DMS153 treated with DMSO at 0.1 percent for 48 hours (cell line): Measurements from ENCODE around the gene PDCD10.
A peak's percentile ranks its signal among the peaks of the same experiment; 100 is the strongest.

Experiments
- DNase-seq: peaks from one replicate; lab custom pipeline; 2025; ENCODE audit not compliant: unreplicated experiment; lab: John Stamatoyannopoulos, UW

The PDCD10 gene

GRCh38 chr3:167735233-167736138 is 794 bp upstream of the PDCD10 start, which contains the start of gene SERPINI1:
Gene SERPINI1 (plus strand): TSS chr3:167735721. CDS start chr3:167789129, 53,408 bp downstream.
- peak; percentile 95 for DNase-seq

- DNase-seq = no peak
Observed at GRCh38 chr3:167733961-167734497, 663 bp downstream of the PDCD10 start.

GRCh38 chr3:167732313-167733065 is 2.2 kb downstream of the PDCD10 start:
- no peak for DNase-seq

GRCh38 chr3:167731393-167731792 is 3.3 kb downstream of the PDCD10 start:
- no peak for DNase-seq

- no peak for DNase-seq
Observed at GRCh38 chr3:167729591-167729990, 5.1 kb downstream of the PDCD10 start.

- DNase-seq = no peak
Observed at GRCh38 chr3:167728632-167729323, 5.9 kb downstream of the PDCD10 start.

GRCh38 chr3:167728176-167728575 is 6.5 kb downstream of the PDCD10 start:
- no peak for DNase-seq

- no peak for DNase-seq
Observed at GRCh38 chr3:167723872-167724271, 10.8 kb downstream of the PDCD10 start.

- no peak for DNase-seq
Observed at GRCh38 chr3:167723025-167723512, 11.6 kb downstream of the PDCD10 start.

- no peak for DNase-seq
Observed at GRCh38 chr3:167718582-167718981, 16.1 kb downstream of the PDCD10 start.

- no peak for DNase-seq
Observed at GRCh38 chr3:167716920-167717319, 17.8 kb downstream of the PDCD10 start.

GRCh38 chr3:167714871-167715270 is 19.8 kb downstream of the PDCD10 start:
- no peak for DNase-seq

- DNase-seq = no peak
Observed at GRCh38 chr3:167712445-167712844, 22.2 kb downstream of the PDCD10 start.

GRCh38 chr3:167711439-167711838 is 23.3 kb downstream of the PDCD10 start:
- DNase-seq = no peak

GRCh38 chr3:167710552-167710951 is 24.1 kb downstream of the PDCD10 start:
- no peak for DNase-seq

- DNase-seq = no peak
Observed at GRCh38 chr3:167709690-167710089, 25.0 kb downstream of the PDCD10 start.

- DNase-seq = no peak
Observed at GRCh38 chr3:167705840-167706239, 28.9 kb downstream of the PDCD10 start.

GRCh38 chr3:167700926-167701325 is 33.8 kb downstream of the PDCD10 start:
- no peak for DNase-seq

GRCh38 chr3:167700046-167700445 is 34.6 kb downstream of the PDCD10 start:
- no peak for DNase-seq

- DNase-seq = no peak
Observed at GRCh38 chr3:167694121-167694520, 40.6 kb downstream of the PDCD10 start.

GRCh38 chr3:167691366-167691765 is 43.3 kb downstream of the PDCD10 start:
- DNase-seq = no peak
